ES-I3 (cell line): ENCODE results near the gene RUSC2.
"Not testable (repeated sequence)": the region's sequence is repeated elsewhere in the genome, so short reads cannot be mapped to it uniquely, and the experiment has no call there.

Source experiments
- H3K36me3 ChIP-seq: 2 replicates; pipeline ENCODE4 v1.6.1; 2013; ENCODE audit warnings: mild to moderate bottlenecking, low read length, control low read depth, moderate library complexity; ENCODE audit not compliant: insufficient read depth
- H3K4me1 ChIP-seq: 2 replicates; pipeline ENCODE4 v1.6.1; 2013; ENCODE audit warnings: mild to moderate bottlenecking, control low read depth, low read length; ENCODE audit not compliant: insufficient read depth
- H3K9ac ChIP-seq: 2 replicates; pipeline ENCODE4 v1.6.1; 2013; ENCODE audit warnings: low read depth, mild to moderate bottlenecking, low read length, moderate library complexity
- H3K9me3 ChIP-seq: 2 replicates; pipeline ENCODE4 v1.6.1; 2013; ENCODE audit warnings: mild to moderate bottlenecking, low read length, moderate library complexity; ENCODE audit not compliant: control insufficient read depth, insufficient read depth

RUSC2 gene

DNA sequence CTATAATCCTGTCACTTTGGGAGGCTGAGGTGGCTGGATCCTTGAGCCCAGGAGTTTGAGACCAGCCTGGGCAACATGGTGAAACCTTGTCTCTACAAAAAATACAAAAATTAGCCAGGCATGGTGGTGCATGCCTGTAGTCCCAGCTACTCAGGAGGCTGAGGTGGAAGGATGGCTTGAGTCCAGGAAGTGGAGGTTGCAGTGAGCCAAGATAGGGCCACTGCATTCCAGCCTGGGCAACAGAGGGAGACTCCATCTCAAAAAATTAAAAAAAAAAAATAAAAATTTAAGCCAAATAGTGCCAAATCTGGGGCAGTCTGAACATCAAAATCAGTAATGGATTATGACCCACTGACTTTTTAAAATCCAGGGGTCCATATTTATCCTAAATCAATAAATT is 33.6 kb downstream of the RUSC2 start:
- not testable (repeated sequence) for H3K9ac ChIP-seq
- H3K4me1 ChIP-seq, result peaks cover 18% of the 10 kb centered on the region

DNA sequence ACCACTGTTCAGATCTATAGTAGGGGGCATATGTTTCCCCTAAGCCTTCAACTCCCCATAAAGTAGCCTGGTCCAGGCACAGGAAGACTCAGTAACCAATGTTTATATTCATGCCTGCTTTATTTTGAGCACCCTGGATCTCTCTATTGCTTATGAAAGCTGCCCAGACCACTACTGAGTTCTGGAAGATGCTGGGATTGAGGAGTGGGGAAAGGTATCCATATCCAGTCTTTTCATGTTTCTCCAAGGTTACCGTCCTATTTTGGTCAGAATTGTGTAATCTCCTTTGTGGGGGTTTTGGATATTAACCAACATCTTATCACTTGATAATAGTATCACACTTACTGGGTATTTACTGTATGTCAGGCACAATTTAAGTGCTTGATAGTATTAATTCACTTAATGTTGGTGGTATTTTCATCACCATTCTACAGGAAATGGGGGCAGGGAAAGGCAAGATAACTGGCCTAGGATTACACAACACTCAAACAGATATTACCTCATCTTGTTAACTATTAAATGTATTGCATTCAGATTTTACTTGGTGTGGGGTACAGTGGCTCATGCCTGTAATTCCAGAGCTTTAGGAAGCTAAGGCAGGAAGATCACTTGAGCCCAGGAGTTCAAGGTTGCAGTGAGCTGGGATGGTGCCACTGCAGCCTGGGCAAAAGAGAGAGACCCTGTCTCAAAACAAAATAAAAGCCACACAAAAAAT is 36.3 kb downstream of the RUSC2 start:
- no peaks in the 10 kb centered on the region for H3K36me3 ChIP-seq
- H3K4me1 ChIP-seq, result no peaks in the 10 kb centered on the region
- no peak overlapping the region for H3K9ac ChIP-seq
- no peaks in the 10 kb centered on the region for H3K9me3 ChIP-seq

More for the DNA sequence above, 33.6 kb downstream of the RUSC2 start:
- not testable (repeated sequence) for H3K9me3 ChIP-seq, H3K36me3 ChIP-seq

DNA sequence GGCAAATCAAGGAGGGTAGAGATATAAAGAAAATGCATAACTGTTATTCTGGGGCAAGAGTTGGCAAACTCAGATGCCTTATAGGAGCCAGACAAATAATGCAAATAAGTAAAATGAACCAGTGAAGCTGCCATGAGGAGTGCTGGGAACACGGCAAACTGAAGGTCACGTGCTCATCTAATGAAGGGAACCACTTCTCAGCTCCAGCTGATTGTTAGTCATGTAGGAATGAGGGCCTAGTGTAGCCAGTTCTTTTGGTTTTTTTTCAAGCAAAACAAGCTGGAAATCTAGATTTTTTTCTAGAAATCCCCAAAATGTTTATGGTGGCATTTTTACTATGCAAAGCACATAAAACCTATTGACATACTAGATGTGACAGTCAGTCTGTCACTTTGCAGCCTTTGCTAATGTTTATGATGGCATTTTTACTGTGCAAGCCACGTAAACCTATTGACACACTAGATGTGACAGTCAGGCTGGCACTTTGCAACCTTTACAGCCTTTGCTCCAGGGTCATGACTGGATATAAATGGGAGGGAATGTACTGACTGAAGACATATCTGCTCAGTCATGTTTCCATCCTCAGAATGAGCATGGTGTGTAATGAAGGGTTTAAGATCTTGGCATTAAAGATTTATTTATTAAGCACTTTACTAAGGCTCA is 39.4 kb downstream of the RUSC2 start:
- H3K9ac ChIP-seq, result no peak overlapping the region
- H3K9me3 ChIP-seq, result no peaks in the 10 kb centered on the region
- no peaks in the 10 kb centered on the region for H3K36me3 ChIP-seq
- H3K4me1 ChIP-seq, result no peaks in the 10 kb centered on the region

DNA sequence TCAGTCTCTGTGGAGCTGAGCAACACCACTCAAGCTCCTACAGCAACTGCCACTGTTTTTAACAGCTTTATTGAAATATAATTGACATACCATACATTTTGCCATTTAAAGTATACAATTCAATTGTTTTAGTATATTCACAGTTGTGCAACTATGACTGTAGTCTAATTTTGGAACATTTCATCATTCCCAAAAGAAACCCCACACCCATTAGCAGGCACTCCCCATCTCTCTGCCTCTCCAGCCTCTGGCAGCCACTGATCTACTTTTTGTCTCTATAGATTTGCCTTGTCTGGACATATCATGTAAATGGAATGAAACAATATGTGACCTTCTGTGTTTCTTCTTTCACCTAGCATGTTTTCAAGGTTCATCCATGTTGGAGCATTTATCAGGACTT is 43.5 kb downstream of the RUSC2 start:
- Histone ChIP-seq H3K9me3 (no peaks in the 10 kb centered on the region), H3K4me1 (peaks cover 7% of the 10 kb centered on the region), H3K9ac (no peak overlapping the region), H3K36me3 (no peaks in the 10 kb centered on the region)

DNA sequence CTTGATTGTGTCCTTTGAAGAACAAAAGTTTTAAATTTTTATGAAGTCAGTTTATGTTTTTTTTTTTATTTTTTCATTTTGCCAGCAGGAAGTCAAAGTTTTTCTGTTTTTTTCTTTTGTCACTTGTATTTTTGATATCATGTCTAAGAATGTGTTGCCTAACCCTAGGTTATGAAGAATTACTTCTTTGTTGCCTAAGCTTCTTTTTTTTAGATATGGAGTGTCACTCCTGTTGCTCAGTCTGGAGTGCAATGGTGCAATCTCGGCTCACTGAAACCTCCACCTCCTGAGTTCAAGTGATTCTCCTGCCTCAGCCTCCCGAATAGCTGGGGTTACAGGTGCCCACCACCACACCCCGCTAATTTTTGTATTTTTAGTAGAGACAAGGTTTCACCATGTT is 45.0 kb downstream of the RUSC2 start:
- not testable (repeated sequence) for H3K9me3 ChIP-seq, H3K36me3 ChIP-seq, H3K9ac ChIP-seq
- peaks cover 12% of the 10 kb centered on the region for H3K4me1 ChIP-seq

DNA sequence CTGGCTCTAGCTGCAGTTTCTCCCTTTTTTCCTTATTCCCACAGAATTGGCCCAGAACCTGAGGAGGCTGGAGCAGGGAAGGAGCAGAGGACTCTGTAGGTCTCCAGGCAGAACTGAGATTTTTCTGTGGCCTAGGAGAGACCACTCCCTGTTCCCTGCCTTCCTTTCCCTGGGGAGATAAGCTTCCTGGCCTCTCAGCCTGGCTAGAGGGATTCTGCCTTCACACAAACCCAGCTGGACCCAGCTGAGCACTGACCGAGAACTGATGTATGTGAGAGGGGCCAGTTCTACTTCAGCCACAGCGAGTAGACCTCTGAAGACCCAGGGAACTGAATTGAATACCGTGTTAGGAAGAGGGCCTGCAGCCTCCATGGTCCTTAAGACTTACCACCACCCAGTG is 48.0 kb downstream of the RUSC2 start:
- no peaks in the 10 kb centered on the region for H3K36me3 ChIP-seq
- peaks cover 12% of the 10 kb centered on the region for H3K4me1 ChIP-seq
- peak overlapping the region; percentile 58; the same call in 1 of the 2 replicates for H3K9ac ChIP-seq
- no peaks in the 10 kb centered on the region for H3K9me3 ChIP-seq

DNA sequence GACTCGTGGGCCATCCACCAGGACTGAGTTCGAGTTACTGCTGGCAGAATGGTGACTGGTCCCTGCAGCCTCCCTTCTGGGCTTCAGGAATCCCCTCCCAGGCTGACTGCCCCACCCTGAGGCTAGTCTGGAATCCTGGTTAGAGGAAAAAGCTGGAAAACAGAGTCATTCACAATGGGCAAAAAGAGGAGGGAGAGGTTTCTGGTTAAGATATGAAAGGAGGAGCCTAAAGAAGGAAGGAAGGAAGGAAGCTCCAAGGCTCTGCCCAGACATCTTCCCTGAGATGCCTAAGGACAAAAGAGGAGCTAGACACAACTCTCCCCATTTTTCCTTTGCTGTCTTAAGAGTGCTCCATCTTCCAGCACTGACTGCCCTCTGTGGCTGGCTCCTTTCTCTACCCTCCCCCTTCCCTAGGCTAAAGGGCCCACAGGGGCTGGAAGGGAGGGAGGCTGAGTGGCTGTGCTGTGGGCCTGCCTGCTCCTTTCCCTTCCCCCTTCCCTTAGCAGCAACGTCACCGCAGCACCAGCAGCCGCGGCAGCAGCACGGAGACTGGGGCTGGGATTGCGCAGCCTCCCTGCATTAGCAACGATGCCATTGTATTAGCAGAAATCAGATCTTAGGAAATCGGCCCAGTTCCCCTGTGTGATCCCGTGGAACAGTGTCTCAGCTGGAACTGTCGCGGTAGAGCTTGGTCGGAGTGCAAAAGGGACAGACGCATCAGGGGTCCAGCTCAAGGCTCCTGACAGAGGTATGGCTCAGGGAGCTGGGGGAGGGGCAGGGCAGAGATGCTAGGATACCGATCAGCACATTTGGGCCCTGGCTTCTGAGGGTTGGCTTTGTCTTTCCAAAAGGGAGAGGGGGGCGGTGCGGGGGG is 48.7 kb downstream of the RUSC2 start:
- peak overlapping the region; percentile 58 for H3K9ac ChIP-seq
- no peaks in the 10 kb centered on the region for H3K36me3 ChIP-seq
- H3K9me3 ChIP-seq, result no peaks in the 10 kb centered on the region
- H3K4me1 ChIP-seq, result peaks cover 12% of the 10 kb centered on the region
